Thymus (tissue), 11 donors: Measurements from ENCODE around the gene LIPN. TPM values are rescaled to one million over a fixed set of nuclear protein-coding genes. Genes with fewer than 3 reads are reported as not detected.

Experiments used
- DNase-seq, 9 donors: peaks; one replicate each; pipeline ENCODE4 v3.0.0-alpha.2; 2013; ENCODE audit warnings: low spot score in 9 of 9, low read depth in 6 of 9, missing footprints in 1 of 9
- H3K27ac ChIP-seq, 2 donors: one replicate each; pipeline ENCODE4 v1.5.1; 2013; ENCODE audit warnings: control low read depth in 1 of 2, low read depth in 1 of 2, low read length in 1 of 2, mild to moderate bottlenecking in 1 of 2, moderate library complexity in 1 of 2
- H3K27me3 ChIP-seq, 2 donors: one replicate each; pipeline ENCODE4 v1.5.1; 2013; ENCODE audit warnings: low read length in 1 of 2; ENCODE audit not compliant: control insufficient read depth in 2 of 2, insufficient read depth in 1 of 2
- H3K36me3 ChIP-seq, 2 donors: one replicate each; pipeline ENCODE4 v1.5.1; 2013; ENCODE audit warnings: low read length in 1 of 2, mild to moderate bottlenecking in 1 of 2, moderate library complexity in 1 of 2; ENCODE audit not compliant: control insufficient read depth in 2 of 2, insufficient read depth in 2 of 2
- H3K4me1 ChIP-seq, 2 donors: one replicate each; pipeline ENCODE4 v1.5.1; 2013; ENCODE audit warnings: low read length in 2 of 2; ENCODE audit not compliant: control insufficient read depth in 2 of 2, insufficient read depth in 2 of 2
- H3K4me3 ChIP-seq, 2 donors: one replicate each; pipeline ENCODE4 v1.5.1; 2013; ENCODE audit warnings: low read length in 2 of 2, control low read depth in 1 of 2, mild to moderate bottlenecking in 1 of 2
- H3K9me3 ChIP-seq, 2 donors: one replicate each; pipeline ENCODE4 v1.5.1; 2013; ENCODE audit warnings: low read length in 1 of 2, mild to moderate bottlenecking in 1 of 2; ENCODE audit not compliant: control insufficient read depth in 2 of 2, insufficient read depth in 1 of 2
- WGBS: extraction: QIAGEN DNeasy Blood & Tissue Kit; methylation state at CpG from one replicate; pipeline ENCODE4 v1.1.7; 2013; 5-methylcytosine and 5-hydroxymethylcytosine counted together
- polyA plus RNA-seq: library from polyadenylated mRNA; stranded (reverse); fragments of 200-250 nt; gene quantifications from one replicate; pipeline ENCODE4 v1.2.3, GENCODE V29; 2013
- total RNA-seq: library from RNA; stranded (reverse); fragments of 120-200 nt; gene quantifications from one replicate; pipeline ENCODE4 v1.2.4, GENCODE V29; 2013
- donor health status: healthy.

Gene LIPN
- total and polyA plus RNA-seq, 2 donors = 0.09 to 0.50 TPM

DNA sequence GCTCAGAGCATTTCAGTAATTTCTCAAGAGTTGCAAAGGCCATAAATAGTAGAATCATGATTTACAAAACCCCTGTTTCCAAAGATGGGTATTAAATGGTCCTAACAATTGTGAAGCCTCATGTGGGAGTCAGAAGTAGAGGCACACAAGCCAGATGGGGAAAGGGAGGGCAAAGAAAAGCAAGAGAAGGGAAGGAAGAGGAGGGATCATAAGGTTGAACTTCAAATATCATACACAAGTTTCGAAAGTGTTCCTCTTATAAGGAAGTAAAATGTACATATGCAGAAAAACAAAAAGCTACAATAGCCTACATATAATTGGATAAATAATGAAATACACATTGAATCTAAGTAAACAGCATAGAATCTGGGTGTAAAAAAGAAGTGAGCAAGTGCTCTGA lies 6.0 kb downstream of the LIPN start:
- no peak for DNase-seq
- Histone ChIP-seq H3K36me3 (no peaks in the 10 kb centered on the region), H3K9me3 (no peaks in the 10 kb centered on the region), H3K27me3 (no peaks in the 10 kb centered on the region), H3K4me1 (no peaks in the 10 kb centered on the region), H3K4me3 (no peak overlapping the region), H3K27ac (no peak overlapping the region)
- WGBS = 86% methylated on average over 1 of the region's 1 CpG

- Histone ChIP-seq H3K4me3 (no peak overlapping the region), H3K36me3 (no peaks in the 10 kb centered on the region), H3K4me1 (no peaks in the 10 kb centered on the region), H3K27ac (no peak overlapping the region), H3K27me3 (no peaks in the 10 kb centered on the region), H3K9me3 (no peaks in the 10 kb centered on the region)
- DNase-seq = no peak
- 92% methylated on average over 1 of the region's 1 CpG for WGBS
Measured at GRCh38 chr10:88769384-88769783, 9.6 kb downstream of the LIPN start.

DNA sequence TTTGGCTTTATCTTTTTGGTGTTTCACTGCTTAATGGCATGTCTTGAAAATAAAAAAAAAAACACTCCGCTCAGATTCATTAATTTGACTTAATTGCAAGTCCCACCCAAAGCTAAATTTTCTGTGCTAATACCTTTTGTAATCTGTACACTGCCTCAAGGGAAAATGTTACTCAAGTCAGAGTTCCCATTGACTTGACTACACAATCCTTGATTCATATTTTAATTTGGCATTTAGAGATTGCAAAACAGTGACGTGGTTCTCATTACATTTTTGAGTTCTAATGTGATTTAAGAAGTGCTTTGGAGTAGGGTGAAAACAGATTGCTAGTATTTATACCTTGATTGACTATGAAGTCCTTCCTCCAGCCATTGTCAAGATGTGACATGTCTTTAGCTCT lies 21.4 kb downstream of the LIPN start:
- WGBS = 91% methylated on average over 2 of the region's 2 CpGs
- no peak for DNase-seq
- Histone ChIP-seq H3K9me3 (no peaks in the 10 kb centered on the region), H3K36me3 (no peaks in the 10 kb centered on the region), H3K27me3 (no peaks in the 10 kb centered on the region), H3K4me3 (no peak overlapping the region), H3K27ac (no peak overlapping the region), H3K4me1 (no peaks in the 10 kb centered on the region)

- 81% methylated on average over 3 of the region's 3 CpGs for WGBS
- H3K27me3 ChIP-seq = no peaks in the 10 kb centered on the region
- H3K9me3 ChIP-seq = no peaks in the 10 kb centered on the region
- no peaks in the 10 kb centered on the region for H3K36me3 ChIP-seq
- no peak overlapping the region for H3K27ac ChIP-seq
- DNase-seq = no peak
- no peaks in the 10 kb centered on the region for H3K4me1 ChIP-seq
- no peak overlapping the region for H3K4me3 ChIP-seq
Measured at GRCh38 chr10:88782222-88782621, 22.4 kb downstream of the LIPN start.

DNA sequence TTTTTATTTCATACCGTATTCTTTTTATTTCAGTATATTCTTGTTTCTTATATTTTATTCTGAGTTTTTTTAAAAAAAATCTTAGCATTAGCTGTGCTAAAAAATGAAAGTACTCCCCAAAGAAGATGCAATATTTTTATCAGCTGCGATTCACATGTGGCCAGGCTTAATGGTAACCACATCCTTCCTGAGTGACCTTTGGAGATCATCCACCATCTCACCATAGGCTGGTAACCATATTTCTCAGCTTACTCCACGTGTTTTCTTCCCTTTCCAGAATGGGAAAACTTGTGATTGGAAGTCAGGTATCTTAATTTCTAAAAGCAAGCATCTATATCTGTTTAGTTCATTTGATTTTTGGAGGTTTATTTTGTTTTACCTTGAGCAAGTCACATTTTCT lies 23.9 kb downstream of the LIPN start:
- DNase-seq = no peak
- H3K4me1 ChIP-seq = no peaks in the 10 kb centered on the region
- WGBS = 50% methylated on average over 3 of the region's 3 CpGs
- no peak overlapping the region for H3K27ac ChIP-seq
- H3K9me3 ChIP-seq = no peaks in the 10 kb centered on the region
- H3K36me3 ChIP-seq = no peaks in the 10 kb centered on the region
- H3K27me3 ChIP-seq = no peaks in the 10 kb centered on the region
- no peak overlapping the region for H3K4me3 ChIP-seq

- WGBS = 98% methylated on average over 10 of the region's 10 CpGs
- no peak overlapping the region for H3K27ac ChIP-seq
- H3K36me3 ChIP-seq = no peaks in the 10 kb centered on the region
- H3K4me3 ChIP-seq = no peak overlapping the region
- no peaks in the 10 kb centered on the region for H3K27me3 ChIP-seq
- no peaks in the 10 kb centered on the region for H3K4me1 ChIP-seq
- no peak for DNase-seq
- H3K9me3 ChIP-seq = no peaks in the 10 kb centered on the region
Measured at GRCh38 chr10:88786032-88786770, 26.4 kb downstream of the LIPN start.

- H3K27ac ChIP-seq = no peak overlapping the region
- WGBS = 96% methylated on average over 5 of the region's 5 CpGs
Measured at GRCh38 chr10:88787463-88787862, 27.6 kb downstream of the LIPN start.

GRCh38 chr10:88788924-88789323 lies 29.1 kb downstream of the LIPN start:
- no peak overlapping the region for H3K27ac ChIP-seq
- no peak for DNase-seq
- H3K27me3 ChIP-seq = no peaks in the 10 kb centered on the region
- no peaks in the 10 kb centered on the region for H3K36me3 ChIP-seq
- no peak overlapping the region for H3K4me3 ChIP-seq
- H3K9me3 ChIP-seq = no peaks in the 10 kb centered on the region
- H3K4me1 ChIP-seq = peaks cover 0 to under 1% of the 10 kb centered on the region in 2 donors

More at GRCh38 chr10:88787463-88787862, 27.6 kb downstream of the LIPN start:
- Histone ChIP-seq H3K27me3 (no peaks in the 10 kb centered on the region), H3K4me1 (no peaks in the 10 kb centered on the region), H3K36me3 (no peaks in the 10 kb centered on the region), H3K4me3 (no peak overlapping the region), H3K9me3 (no peaks in the 10 kb centered on the region)
- no peak for DNase-seq

GRCh38 chr10:88791924-88792323 lies 32.1 kb downstream of the LIPN start:
- peaks cover 0 to 3% of the 10 kb centered on the region in 2 donors for H3K4me1 ChIP-seq
- 65% methylated on average over 2 of the region's 2 CpGs for WGBS
- no peaks in the 10 kb centered on the region for H3K36me3 ChIP-seq
- DNase-seq = no peak
- no peak overlapping the region for H3K4me3 ChIP-seq
- H3K27me3 ChIP-seq = no peaks in the 10 kb centered on the region
- H3K27ac ChIP-seq = no peak overlapping the region
- H3K9me3 ChIP-seq = no peaks in the 10 kb centered on the region
